ENCODE measurements around the gene ROBO2.

The ROBO2 gene

DNA sequence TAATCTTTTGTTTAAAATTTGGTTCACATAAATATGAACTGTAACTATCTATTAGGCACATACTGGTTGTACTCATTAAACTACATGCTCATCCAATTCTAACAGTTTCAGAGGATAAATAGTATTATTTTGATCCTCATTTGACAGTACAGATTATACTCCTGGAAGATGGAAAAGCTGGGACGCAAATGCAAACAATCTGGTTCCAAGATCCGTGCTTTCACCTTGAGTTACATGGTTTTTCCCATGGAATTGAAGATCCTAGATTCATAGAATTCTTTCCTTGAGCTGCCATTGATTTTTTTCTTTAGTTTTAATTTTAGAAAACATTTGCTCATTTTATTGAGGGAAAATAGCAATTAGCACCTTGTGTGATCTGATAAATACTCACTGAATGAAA, 285.8 kb downstream of the ROBO2 start:
- TF ChIP-seq, protein P1, sequence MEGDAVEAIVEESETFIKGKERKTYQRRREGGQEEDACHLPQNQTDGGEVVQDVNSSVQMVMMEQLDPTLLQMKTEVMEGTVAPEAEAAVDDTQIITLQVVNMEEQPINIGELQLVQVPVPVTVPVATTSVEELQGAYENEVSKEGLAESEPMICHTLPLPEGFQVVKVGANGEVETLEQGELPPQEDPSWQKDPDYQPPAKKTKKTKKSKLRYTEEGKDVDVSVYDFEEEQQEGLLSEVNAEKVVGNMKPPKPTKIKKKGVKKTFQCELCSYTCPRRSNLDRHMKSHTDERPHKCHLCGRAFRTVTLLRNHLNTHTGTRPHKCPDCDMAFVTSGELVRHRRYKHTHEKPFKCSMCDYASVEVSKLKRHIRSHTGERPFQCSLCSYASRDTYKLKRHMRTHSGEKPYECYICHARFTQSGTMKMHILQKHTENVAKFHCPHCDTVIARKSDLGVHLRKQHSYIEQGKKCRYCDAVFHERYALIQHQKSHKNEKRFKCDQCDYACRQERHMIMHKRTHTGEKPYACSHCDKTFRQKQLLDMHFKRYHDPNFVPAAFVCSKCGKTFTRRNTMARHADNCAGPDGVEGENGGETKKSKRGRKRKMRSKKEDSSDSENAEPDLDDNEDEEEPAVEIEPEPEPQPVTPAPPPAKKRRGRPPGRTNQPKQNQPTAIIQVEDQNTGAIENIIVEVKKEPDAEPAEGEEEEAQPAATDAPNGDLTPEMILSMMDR (IDR thresholded peaks at IDR 0.05; ENCODE audit: borderline replicate concordance, control extremely low read depth, extremely low read depth, insufficient read depth, missing control alignments), result no peak
- DNase-seq (ENCODE audit: low spot score), result no peak
- in situ Hi-C loops (cut with MboI; ENCODE audit: low sequenced_read_pairs, unreplicated experiment), result no loop called here

DNA sequence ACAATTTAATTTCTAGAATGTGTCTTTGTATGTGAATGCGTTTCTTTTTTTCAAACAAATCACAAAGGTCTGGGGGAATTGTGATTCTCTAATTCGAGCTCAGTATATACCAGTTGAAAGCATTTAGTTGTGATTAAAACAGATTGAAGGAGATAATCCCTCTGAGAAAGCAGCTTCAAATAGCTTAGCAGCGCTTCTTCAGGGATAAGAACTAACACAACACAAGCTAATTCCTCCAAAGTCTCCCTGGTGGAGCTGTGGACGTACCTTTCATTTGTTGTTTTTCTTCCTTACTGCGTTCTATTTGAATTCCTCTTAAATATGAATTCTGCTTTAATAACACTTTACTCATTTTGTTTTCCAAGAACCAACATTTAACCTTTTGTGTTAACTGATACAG, 286.7 kb downstream of the ROBO2 start:
- DNase-seq (ENCODE audit: low spot score), result no peak
- TF ChIP-seq, protein P1 (IDR thresholded peaks at IDR 0.05; ENCODE audit: borderline replicate concordance, control extremely low read depth, extremely low read depth, insufficient read depth, missing control alignments), result no peak
- in situ Hi-C loops (cut with MboI; ENCODE audit: low sequenced_read_pairs, unreplicated experiment), result no loop called here

DNA sequence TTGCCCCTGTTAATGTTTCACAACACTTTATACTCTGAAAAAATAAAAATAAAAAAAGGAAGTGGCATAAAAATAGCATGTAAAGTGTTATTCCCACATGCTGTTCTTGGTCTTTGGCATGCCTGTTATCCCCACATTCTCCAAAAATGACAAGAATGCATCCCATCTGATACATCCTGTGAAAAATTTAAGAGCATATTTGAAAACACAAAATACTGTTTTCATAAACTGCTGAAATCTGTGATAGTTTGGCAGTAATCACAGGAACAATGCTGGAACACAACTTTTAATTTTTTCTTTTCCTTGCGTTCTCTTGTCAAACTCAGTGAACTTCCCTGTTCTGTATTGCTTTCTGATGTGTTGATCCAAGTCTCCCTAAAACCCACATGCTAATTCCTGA, 288.8 kb downstream of the ROBO2 start:
- in situ Hi-C loops (cut with MboI; ENCODE audit: low sequenced_read_pairs, unreplicated experiment), result no loop called here
- DNase-seq (ENCODE audit: low spot score), result no peak
- TF ChIP-seq, protein P1 (IDR thresholded peaks at IDR 0.05; ENCODE audit: borderline replicate concordance, control extremely low read depth, extremely low read depth, insufficient read depth, missing control alignments), result no peak

DNA sequence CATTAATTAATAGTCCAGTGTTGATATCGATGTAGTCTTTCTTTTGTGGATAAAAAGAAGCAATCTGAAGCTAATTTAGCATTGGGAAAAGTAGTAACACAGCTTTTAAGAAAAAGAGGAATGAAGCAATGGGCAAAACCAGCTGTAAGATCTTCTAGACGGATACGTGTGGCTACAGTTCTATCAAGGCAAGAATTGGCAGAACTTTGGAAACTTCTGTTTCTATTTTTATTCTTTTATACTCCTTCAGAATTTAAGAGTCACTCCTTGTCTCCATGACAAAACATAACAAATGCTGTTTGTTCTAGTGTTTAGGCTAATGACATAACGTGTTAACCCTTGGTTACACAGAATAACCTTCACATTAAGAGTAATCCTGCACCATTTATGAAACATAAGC, 289.2 kb downstream of the ROBO2 start:
- no peak for DNase-seq (ENCODE audit: low spot score)
- TF ChIP-seq, protein P1 (IDR thresholded peaks at IDR 0.05; ENCODE audit: borderline replicate concordance, control extremely low read depth, extremely low read depth, insufficient read depth, missing control alignments), result no peak
- in situ Hi-C loops (cut with MboI; ENCODE audit: low sequenced_read_pairs, unreplicated experiment), result no loop called here

DNA sequence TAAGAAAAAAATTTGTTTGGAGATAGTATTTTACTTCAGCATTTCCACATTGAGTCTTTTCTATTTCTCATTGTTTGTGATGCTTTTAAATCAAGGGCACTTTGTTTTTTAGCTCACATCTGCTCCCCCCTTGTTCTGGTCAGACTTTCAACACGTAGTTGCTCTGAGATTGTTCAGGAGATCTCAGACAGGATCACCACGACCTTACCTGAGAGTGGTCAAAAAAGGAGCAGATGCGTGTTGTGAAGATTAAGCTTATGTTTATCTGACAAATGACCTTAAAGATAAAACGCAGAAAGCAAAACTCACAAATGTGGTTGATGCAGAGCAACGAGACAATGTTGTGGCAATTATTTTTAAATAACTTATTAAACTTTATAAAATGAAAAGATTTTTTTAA, 298.3 kb downstream of the ROBO2 start:
- in situ Hi-C loops (cut with MboI; ENCODE audit: low sequenced_read_pairs, unreplicated experiment), result no loop called here
- TF ChIP-seq, protein P1 (IDR thresholded peaks at IDR 0.05; ENCODE audit: borderline replicate concordance, control extremely low read depth, extremely low read depth, insufficient read depth, missing control alignments), result no peak
- DNase-seq (ENCODE audit: low spot score), result no peak

DNA sequence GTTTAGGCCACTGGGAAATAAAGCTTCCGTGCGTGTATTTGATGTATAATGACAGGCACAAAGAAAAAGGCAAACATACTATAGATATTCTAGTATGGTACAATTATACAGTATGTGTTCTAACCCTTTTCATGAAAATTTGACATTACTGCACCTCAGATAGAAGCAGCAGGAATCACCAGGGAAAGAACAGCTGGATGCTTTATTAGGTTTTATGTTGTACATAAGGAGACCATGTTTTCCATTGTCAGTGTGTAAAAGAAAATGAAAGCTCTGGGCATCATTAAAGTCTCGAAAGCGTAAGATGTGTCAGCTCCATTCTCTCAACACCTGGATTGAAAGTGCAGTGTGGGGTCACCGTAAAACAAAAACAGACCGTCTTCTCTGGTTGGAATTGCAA, 302.1 kb downstream of the ROBO2 start:
- no peak for DNase-seq (ENCODE audit: low spot score)
- TF ChIP-seq, protein P1 (IDR thresholded peaks at IDR 0.05; ENCODE audit: borderline replicate concordance, control extremely low read depth, extremely low read depth, insufficient read depth, missing control alignments), result no peak
- in situ Hi-C loops (cut with MboI; ENCODE audit: low sequenced_read_pairs, unreplicated experiment), result no loop called here

DNA sequence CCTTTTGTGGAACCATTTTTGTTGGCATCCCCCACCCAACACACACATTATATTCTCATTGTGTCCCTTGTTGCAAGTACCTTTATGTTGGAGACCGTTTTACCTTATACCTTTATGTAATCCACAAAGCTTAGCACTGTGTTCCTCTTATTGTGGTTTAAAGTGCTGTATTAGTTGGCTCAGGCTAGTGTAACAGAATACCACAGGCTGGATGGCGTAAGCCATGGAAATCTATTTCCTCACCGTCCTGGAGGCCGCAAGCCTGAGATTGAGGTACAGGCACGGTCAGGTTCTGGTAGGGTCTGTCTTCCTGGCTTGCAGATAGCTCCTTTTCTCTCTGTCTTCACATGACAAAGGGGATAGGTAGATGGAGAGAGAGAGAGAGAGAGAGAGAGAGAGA, 302.8 kb downstream of the ROBO2 start:
- TF ChIP-seq, protein P1 (IDR thresholded peaks at IDR 0.05; ENCODE audit: borderline replicate concordance, control extremely low read depth, extremely low read depth, insufficient read depth, missing control alignments), result no peak
- in situ Hi-C loops (cut with MboI; ENCODE audit: low sequenced_read_pairs, unreplicated experiment), result no loop called here
- no peak for DNase-seq (ENCODE audit: low spot score)
